Measurements from ENCODE around the gene YJU2.

GRCh38 chr19:4228765-4229178 is 18.1 kb upstream of the YJU2 start:
- no peak for TF ChIP-seq CTCF (IDR thresholded peaks at IDR 0.05; ENCODE audit: low read depth, low read length, poor library complexity, severe bottlenecking)
- TF ChIP-seq EZH2phosphoT487 (IDR thresholded peaks at IDR 0.05; ENCODE audit: borderline replicate concordance, low read length), result no peak

Measured in DOHH2 (cell line).